PFSK-1 (cell line): ENCODE results near the gene VSIG8.

Experiments
- FOXP2 ChIP-seq: optimal IDR thresholded peaks from 2 replicates; pipeline ENCODE3; 2011; ENCODE audit warnings: borderline replicate concordance, control low read depth, inconsistent platforms; ENCODE audit not compliant: insufficient read depth; ENCODE audit errors: extremely low read length, extremely low read depth
- POLR2AphosphoS5 ChIP-seq: IDR thresholded peaks from 2 replicates; pipeline ENCODE4 v1.6.1; 2012; ENCODE audit warnings: low read depth, mild to moderate bottlenecking, control low read depth, low read length, moderate library complexity
- SIN3A ChIP-seq: IDR thresholded peaks from 2 replicates; pipeline ENCODE4 v1.6.1; 2012; ENCODE audit warnings: mild to moderate bottlenecking, low read length, moderate library complexity, borderline replicate concordance; ENCODE audit not compliant: insufficient read depth
- TAF1 ChIP-seq: IDR thresholded peaks from 2 replicates; pipeline ENCODE4 v1.6.1; 2012; ENCODE audit warnings: low read length, control low read depth, borderline replicate concordance; ENCODE audit not compliant: insufficient read depth
- TF ChIP-seq, protein P1 (sequence below), 2 experiments: IDR thresholded peaks; 2 replicates each; pipeline versions ENCODE4 v1.6.1 to v1.8.0; 2011 to 2012; ENCODE audit warnings: low read depth in 2 of 2, low read length in 2 of 2, control low read depth in 1 of 2, inconsistent platforms in 1 of 2, mild to moderate bottlenecking in 1 of 2, moderate library complexity in 1 of 2; ENCODE audit not compliant: insufficient read depth in 1 of 2

DNA sequence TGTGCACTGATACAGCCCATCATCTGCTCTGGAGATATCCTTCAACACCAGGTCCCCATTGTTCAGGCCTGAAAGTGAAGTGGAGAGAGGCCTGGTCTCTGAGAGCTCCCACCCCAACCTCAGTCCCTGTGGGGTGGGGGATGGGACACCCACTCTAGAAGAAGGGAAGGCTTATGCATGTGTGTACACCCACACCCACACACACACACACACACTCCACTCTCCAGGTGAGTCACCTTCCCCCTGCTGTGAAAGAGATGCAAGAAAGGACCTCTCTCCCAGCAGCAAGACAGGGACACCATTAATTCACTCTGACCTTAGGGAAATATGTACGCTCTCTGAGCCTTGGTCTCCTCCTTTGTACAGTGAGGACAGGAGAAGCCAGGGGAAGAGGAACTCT lies 5.9 kb downstream of the VSIG8 start:
- TF ChIP-seq SIN3A (no peak), POLR2AphosphoS5 (no peak), TAF1 (no peak), FOXP2 (no peak)
- TF ChIP-seq, protein P1, sequence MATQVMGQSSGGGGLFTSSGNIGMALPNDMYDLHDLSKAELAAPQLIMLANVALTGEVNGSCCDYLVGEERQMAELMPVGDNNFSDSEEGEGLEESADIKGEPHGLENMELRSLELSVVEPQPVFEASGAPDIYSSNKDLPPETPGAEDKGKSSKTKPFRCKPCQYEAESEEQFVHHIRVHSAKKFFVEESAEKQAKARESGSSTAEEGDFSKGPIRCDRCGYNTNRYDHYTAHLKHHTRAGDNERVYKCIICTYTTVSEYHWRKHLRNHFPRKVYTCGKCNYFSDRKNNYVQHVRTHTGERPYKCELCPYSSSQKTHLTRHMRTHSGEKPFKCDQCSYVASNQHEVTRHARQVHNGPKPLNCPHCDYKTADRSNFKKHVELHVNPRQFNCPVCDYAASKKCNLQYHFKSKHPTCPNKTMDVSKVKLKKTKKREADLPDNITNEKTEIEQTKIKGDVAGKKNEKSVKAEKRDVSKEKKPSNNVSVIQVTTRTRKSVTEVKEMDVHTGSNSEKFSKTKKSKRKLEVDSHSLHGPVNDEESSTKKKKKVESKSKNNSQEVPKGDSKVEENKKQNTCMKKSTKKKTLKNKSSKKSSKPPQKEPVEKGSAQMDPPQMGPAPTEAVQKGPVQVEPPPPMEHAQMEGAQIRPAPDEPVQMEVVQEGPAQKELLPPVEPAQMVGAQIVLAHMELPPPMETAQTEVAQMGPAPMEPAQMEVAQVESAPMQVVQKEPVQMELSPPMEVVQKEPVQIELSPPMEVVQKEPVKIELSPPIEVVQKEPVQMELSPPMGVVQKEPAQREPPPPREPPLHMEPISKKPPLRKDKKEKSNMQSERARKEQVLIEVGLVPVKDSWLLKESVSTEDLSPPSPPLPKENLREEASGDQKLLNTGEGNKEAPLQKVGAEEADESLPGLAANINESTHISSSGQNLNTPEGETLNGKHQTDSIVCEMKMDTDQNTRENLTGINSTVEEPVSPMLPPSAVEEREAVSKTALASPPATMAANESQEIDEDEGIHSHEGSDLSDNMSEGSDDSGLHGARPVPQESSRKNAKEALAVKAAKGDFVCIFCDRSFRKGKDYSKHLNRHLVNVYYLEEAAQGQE (IDR thresholded peaks at IDR 0.05; ENCODE audit: insufficient read depth in 1 of 2, low read depth in 2 of 2, low read length in 2 of 2): no peak
